Right ventricle myocardium superior (tissue), 1 donor: Measurements from ENCODE around the gene KRTCAP2. TPM values are rescaled to one million over a fixed set of nuclear protein-coding genes. Genes with fewer than 3 reads are reported as not detected.

Experiments used
- ATAC-seq: fragments of 200-7000 bp; cut with Tn5 transposase; one replicate; pipeline ENCODE4 v1.9.1; 2020; ENCODE audit warnings: mild to moderate bottlenecking; ENCODE audit not compliant: poor library complexity
- DNase-seq: peaks from one replicate; pipeline ENCODE4 v3.0.0-alpha.2; 2020
- intact Hi-C: fragments of 100-400 bp; cut with DNase I; formaldehyde crosslinking; loops from one replicate; pipeline ENCODE4 v1.11.2; 2022
- total RNA-seq: library from RNA; stranded (reverse); fragmentation: NEBNext Ultra II Directional; extraction: Animal tissue kit (Norgen Biotek cat#: 25700); gene quantifications from one replicate; pipeline ENCODE4 v1.2.1, GENCODE V29; 2021
- donor health status: DM: no; HTN: yes; CAD: no; lungs with severe emphysema.

KRTCAP2 gene
- total RNA-seq, 1 donor from 2014 or later = 121 TPM

DNA sequence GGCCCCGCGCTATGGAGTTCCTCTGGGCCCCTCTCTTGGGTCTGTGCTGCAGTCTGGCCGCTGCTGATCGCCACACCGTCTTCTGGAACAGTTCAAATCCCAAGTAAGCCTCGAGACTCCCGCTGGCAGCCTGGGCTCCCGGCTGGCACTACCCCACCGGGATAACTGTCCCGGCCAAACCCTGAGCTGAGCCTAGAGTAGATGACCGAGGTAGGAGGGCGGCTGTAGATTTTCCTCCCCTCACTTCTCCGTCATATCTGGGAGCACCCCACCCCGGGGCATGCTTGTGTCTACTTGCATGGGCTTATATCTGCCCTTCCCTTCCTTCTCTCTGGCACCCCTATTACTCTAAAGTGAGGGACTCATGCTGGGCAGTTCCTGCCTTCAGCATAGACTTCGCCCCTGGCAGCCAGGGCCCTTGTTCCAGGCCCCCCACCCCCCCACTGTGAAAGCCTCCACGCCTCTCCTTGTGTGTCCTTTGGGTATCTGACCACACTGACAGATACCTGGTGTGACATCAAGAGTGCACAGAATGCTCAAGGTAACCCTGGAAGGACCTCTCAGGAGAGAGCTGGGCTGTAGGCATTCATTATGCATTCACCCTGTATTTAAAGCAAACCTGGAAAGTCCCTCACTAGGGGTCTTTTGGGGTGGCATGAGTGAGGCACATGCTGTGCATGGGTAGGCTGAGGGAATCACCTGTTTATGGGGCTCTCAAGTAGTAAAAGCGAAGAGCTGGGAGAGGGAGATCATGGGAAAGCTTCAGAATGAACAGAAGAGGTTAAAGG lies 44.9 kb downstream of the KRTCAP2 start:
- ATAC-seq (no peak), DNase-seq (no peak)
- intact Hi-C loops = loop anchor here (5.0 kb wide), 2 partner anchors 36 to 39 kb away; no protein-coding TSS in a partner anchor

GRCh38 chr1:155127105-155127966 lies 45.8 kb downstream of the KRTCAP2 start, which contains the start of gene EFNA1:
EFNA1 (plus strand) TSS chr1:155127876; CDS start chr1:155127978, 102 bp downstream.
- DNase-seq (peak; percentile 84), ATAC-seq (peak; percentile 79)
- intact Hi-C loops = loop anchor here (5.0 kb wide), 2 partner anchors 35 to 40 kb away; no protein-coding TSS in a partner anchor

- peak; percentile 0 for ATAC-seq
- DNase-seq = peak; percentile 50
- intact Hi-C loops = loop anchor here (5.0 kb wide), 2 partner anchors 34 to 41 kb away; no protein-coding TSS in a partner anchor
These were observed 46.5 kb downstream of the KRTCAP2 start for GRCh38 chr1:155126556-155127104.

- ATAC-seq (peak; percentile 1), DNase-seq (peak; percentile 78)
- intact Hi-C loops = loop anchor here (5.0 kb wide), 2 partner anchors 34 to 41 kb away; no protein-coding TSS in a partner anchor
These were observed 47.1 kb downstream of the KRTCAP2 start for GRCh38 chr1:155125946-155126555.

DNA sequence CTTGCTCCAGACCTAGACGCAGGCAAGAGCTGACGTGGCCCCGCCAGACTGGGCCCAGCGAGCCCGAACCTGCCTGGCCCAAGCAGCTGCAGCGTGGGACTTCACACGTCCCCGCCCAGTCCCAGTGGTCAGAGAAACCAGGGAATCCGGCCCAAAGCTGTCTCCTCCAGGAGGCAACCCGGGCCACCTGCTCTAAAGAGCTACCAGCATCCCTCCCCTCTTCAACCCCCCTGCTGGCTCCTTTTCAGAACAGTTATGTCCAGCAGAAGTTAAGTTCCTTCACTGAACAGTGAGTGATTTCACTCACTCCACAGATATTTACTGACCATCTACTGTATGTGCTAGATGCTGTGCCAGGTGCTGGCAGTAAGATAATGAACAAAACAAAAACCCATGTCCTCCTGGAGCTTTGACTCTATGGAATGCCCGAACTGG lies 47.6 kb downstream of the KRTCAP2 start:
- DNase-seq = no peak
- intact Hi-C loops = loop anchor here (5.0 kb wide), 2 partner anchors 33 to 42 kb away; no protein-coding TSS in a partner anchor
- ATAC-seq = no peak

GRCh38 chr1:155124503-155125463 lies 48.3 kb downstream of the KRTCAP2 start:
- no peak for ATAC-seq
- intact Hi-C loops = loop anchor here (5.0 kb wide), 2 partner anchors 32 to 43 kb away; no protein-coding TSS in a partner anchor
- DNase-seq = no peak

- DNase-seq (no peak), ATAC-seq (no peak)
- intact Hi-C loops = no loop called here
These were observed 49.3 kb downstream of the KRTCAP2 start for GRCh38 chr1:155123801-155124200.

GRCh38 chr1:155122308-155122707 lies 50.8 kb downstream of the KRTCAP2 start:
- DNase-seq = no peak
- intact Hi-C loops = no loop called here
- no peak for ATAC-seq

GRCh38 chr1:155121249-155121648 lies 51.9 kb downstream of the KRTCAP2 start:
- intact Hi-C loops = no loop called here
- DNase-seq (no peak), ATAC-seq (no peak)

- no peak for ATAC-seq
These were observed 52.9 kb downstream of the KRTCAP2 start for GRCh38 chr1:155120253-155120652.

More at GRCh38 chr1:155120253-155120652, 52.9 kb downstream of the KRTCAP2 start:
- intact Hi-C loops = no loop called here
- DNase-seq = no peak

Other genes with a start within 250 kb of the KRTCAP2 start
- gene PMVK, start 236.6 kb downstream of the KRTCAP2 start, total RNA-seq = 65.7 TPM
- 49.2 TPM for gene PBXIP1, start 217.2 kb downstream of the KRTCAP2 start, total RNA-seq
- gene PYGO2, start 211.5 kb downstream of the KRTCAP2 start, total RNA-seq = 13.2 TPM
- 52.7 TPM for gene SHC1, start 202.6 kb downstream of the KRTCAP2 start, total RNA-seq
- gene CKS1B, start 198.6 kb downstream of the KRTCAP2 start, total RNA-seq = 15.5 TPM
- gene FLAD1, start 190.0 kb downstream of the KRTCAP2 start, total RNA-seq = 34.7 TPM
- gene LENEP, start 179.7 kb downstream of the KRTCAP2 start, total RNA-seq = not detected
- gene ZBTB7B, start 170.5 kb downstream of the KRTCAP2 start, total RNA-seq = 44.1 TPM
- 0.16 TPM for gene DCST2, start 139.5 kb downstream of the KRTCAP2 start, total RNA-seq
- gene DCST1, start 139.5 kb downstream of the KRTCAP2 start, total RNA-seq = not detected
- 77.6 TPM for gene ADAM15, start 122.0 kb downstream of the KRTCAP2 start, total RNA-seq
- gene EFNA4, start 109.6 kb downstream of the KRTCAP2 start, total RNA-seq = 2.6 TPM
- gene EFNA3, start 94.5 kb downstream of the KRTCAP2 start, total RNA-seq = 0.75 TPM
- 41.5 TPM for gene EFNA1, start 45.4 kb downstream of the KRTCAP2 start, total RNA-seq
- 7.1 TPM for gene SLC50A1, start 37.5 kb downstream of the KRTCAP2 start, total RNA-seq
- gene DPM3, start 32.8 kb downstream of the KRTCAP2 start, total RNA-seq = 49.4 TPM
- gene TRIM46, start 545 bp upstream of the KRTCAP2 start, total RNA-seq = 0.08 TPM
- 5.8 TPM for gene THBS3, start 34.6 kb upstream of the KRTCAP2 start, total RNA-seq
- 16.4 TPM for gene MTX1, start 35.4 kb upstream of the KRTCAP2 start, total RNA-seq
- gene ENTREP3, start 82.2 kb upstream of the KRTCAP2 start, total RNA-seq = 13.8 TPM
- 56.8 TPM for gene SCAMP3, start 89.1 kb upstream of the KRTCAP2 start, total RNA-seq
- 18.5 TPM for gene CLK2, start 100.2 kb upstream of the KRTCAP2 start, total RNA-seq
- gene HCN3, start 104.2 kb upstream of the KRTCAP2 start, total RNA-seq = 1.4 TPM
- not detected for gene PKLR, start 128.1 kb upstream of the KRTCAP2 start, total RNA-seq
- gene FDPS, start 135.6 kb upstream of the KRTCAP2 start, total RNA-seq = 71.2 TPM
- gene RUSC1, start 147.6 kb upstream of the KRTCAP2 start, total RNA-seq = 19.9 TPM